Heart right ventricle (tissue), 16 donors: ENCODE data around the gene TMEM242. TPM values are rescaled to one million over a fixed set of nuclear protein-coding genes. Genes with fewer than 3 reads are reported as not detected.

Experiments
- ATAC-seq, 8 donors: fragments of 200-7000 bp; cut with Tn5 transposase; one replicate each; pipeline ENCODE4 v1.9.1; 2020; ENCODE audit warnings: mild to moderate bottlenecking in 8 of 8, moderate library complexity in 8 of 8, moderate number of reproducible peaks in 1 of 8
- DNase-seq, 2 donors: peaks; one replicate each; pipeline ENCODE4 v3.0.0-alpha.2; 2020
- H3K27ac ChIP-seq, 10 donors: fragments of 200-600 bp; sonication (generic) in 2 of 10; one replicate each; pipeline versions ENCODE4 v1.5.0 to v1.8.0; 2020 to 2022; ENCODE audit warnings: mild to moderate bottlenecking in 3 of 10
- H3K27me3 ChIP-seq, 7 donors: fragments of 200-600 bp; one replicate each; pipeline ENCODE4 v1.8.0; 2021 to 2022; ENCODE audit warnings: mild to moderate bottlenecking in 2 of 7
- H3K36me3 ChIP-seq, 9 donors: fragments of 200-600 bp; sonication (generic) in 1 of 9; one replicate each; pipeline versions ENCODE4 v1.5.0 to v1.8.0; 2020 to 2022; ENCODE audit warnings: mild to moderate bottlenecking in 2 of 9
- H3K4me1 ChIP-seq, 9 donors: fragments of 200-600 bp; sonication (generic) in 1 of 9; one replicate each; pipeline versions ENCODE4 v1.5.0 to v1.8.0; 2020 to 2022; ENCODE audit warnings: mild to moderate bottlenecking in 4 of 9
- H3K4me3 ChIP-seq, 10 donors: fragments of 200-600 bp; sonication (generic) in 2 of 10; one replicate each; pipeline versions ENCODE4 v1.5.0 to v1.8.0; 2020 to 2022; ENCODE audit warnings: mild to moderate bottlenecking in 7 of 10, moderate library complexity in 2 of 10
- H3K9me3 ChIP-seq, 11 donors: fragments of 200-600 bp in 10 of 11; sonication (generic) in 2 of 11; one replicate each; pipeline versions ENCODE4 v1.5.0 to v1.8.0; 2013 to 2022; ENCODE audit warnings: mild to moderate bottlenecking in 2 of 11, control low read depth in 1 of 11, moderate library complexity in 1 of 11
- WGBS, 2 donors: extraction: QIAGEN DNeasy Blood & Tissue Kit; methylation state at CpG; one replicate each; pipeline ENCODE4 v1.1.7; 2013; ENCODE audit warnings: inconsistent platforms in 1 of 2; 5-methylcytosine and 5-hydroxymethylcytosine counted together
- intact Hi-C, 10 donors: fragments of 100-400 bp; cut with DNase I; formaldehyde crosslinking; loops; one replicate each; pipeline versions ENCODE4 v1.11.1 to v1.14.2; 2022
- polyA plus RNA-seq, 2 donors: library from polyadenylated mRNA; stranded (reverse); fragments of 200-250 nt; gene quantifications; one replicate each; pipeline ENCODE4 v1.2.3, GENCODE V29; 2013
- total RNA-seq, 10 donors: library from RNA; stranded (reverse); fragmentation: NEBNext Ultra II Directional in 3 of 10; extraction: Animal tissue kit (Norgen Biotek cat#: 25700) in 3 of 10; gene quantifications; one replicate each; pipeline versions ENCODE4 v1.2.1 to v1.2.4, GENCODE V29; 2021 to 2023
- TF ChIP-seq, protein P1 (sequence below), 9 donors: fragments of 200-600 bp; sonication (generic) in 2 of 9; IDR thresholded peaks; one replicate each; pipeline versions ENCODE4 v1.5.0 to v1.8.0; 2021 to 2022; ENCODE audit warnings: antibody characterized with exemption in 9 of 9, mild to moderate bottlenecking in 5 of 9, moderate library complexity in 1 of 9
- donor health status: Arrhythmogenic right ventricular cardiomyopathy.
- donor health status: ischemic (EF 13 %, LVEDD 7.1; RV severe dilation, severe dysfunction).
- donor health status: healthy with polysubstance abuse.
- donor health status: DM: no; HTN: yes; CAD: no.
- donor health status: DM: no; HTN: no; CAD: no.
- donor health status: ischemic (EF 25% LVEDD 6.9; RV normal size, moderate dysfunction).
- donor health status: ischemic (EF 25% LVEDD 5.7; RV mildly dilated, moderate dysfunction).
- donor health status: healthy.
- donor health status: DM: yes; HTN: yes; CAD: no.
- donor health status: Ischemic cardiomyopathy.
- donor health status: ischemic (EF 35%, LVEDD 5.7; RV mildly dilated, moderate dysfunction).
- donor health status: nonischemic (EF 11% LVEDD 7.7; RV severe dilation, severe dysfunction).
- donor health status: DM: yes; HTN: yes; CAD: no.
- donor health status: PGD.
- donor health status: ischemic (EF 29% LVEDD 5.4; RV normal size, mild dysfunction).
- donor health status: nonischemic (EF 23%, LVEDD 6.1; RV moderate dilation, normal function).

TMEM242 gene
- total and polyA plus RNA-seq, 12 donors: 8.9 to 18.7 (median 16.2) TPM

GRCh38 chr6:157304899-157305663 is 18.2 kb downstream of the TMEM242 start:
- DNase-seq (no peak), ATAC-seq (peak; percentile 59 to 81 (median 71))
- H3K27ac ChIP-seq: peak overlapping the region in 9 of 10 donors; percentile 32 to 77 (median 63)
- no peaks in the 10 kb centered on the region for H3K36me3 ChIP-seq
- H3K27me3 ChIP-seq: no peaks in the 10 kb centered on the region
- TF ChIP-seq, protein P1, sequence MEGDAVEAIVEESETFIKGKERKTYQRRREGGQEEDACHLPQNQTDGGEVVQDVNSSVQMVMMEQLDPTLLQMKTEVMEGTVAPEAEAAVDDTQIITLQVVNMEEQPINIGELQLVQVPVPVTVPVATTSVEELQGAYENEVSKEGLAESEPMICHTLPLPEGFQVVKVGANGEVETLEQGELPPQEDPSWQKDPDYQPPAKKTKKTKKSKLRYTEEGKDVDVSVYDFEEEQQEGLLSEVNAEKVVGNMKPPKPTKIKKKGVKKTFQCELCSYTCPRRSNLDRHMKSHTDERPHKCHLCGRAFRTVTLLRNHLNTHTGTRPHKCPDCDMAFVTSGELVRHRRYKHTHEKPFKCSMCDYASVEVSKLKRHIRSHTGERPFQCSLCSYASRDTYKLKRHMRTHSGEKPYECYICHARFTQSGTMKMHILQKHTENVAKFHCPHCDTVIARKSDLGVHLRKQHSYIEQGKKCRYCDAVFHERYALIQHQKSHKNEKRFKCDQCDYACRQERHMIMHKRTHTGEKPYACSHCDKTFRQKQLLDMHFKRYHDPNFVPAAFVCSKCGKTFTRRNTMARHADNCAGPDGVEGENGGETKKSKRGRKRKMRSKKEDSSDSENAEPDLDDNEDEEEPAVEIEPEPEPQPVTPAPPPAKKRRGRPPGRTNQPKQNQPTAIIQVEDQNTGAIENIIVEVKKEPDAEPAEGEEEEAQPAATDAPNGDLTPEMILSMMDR (IDR thresholded peaks at IDR 0.05): no peak
- H3K9me3 ChIP-seq: no peaks in the 10 kb centered on the region
- WGBS, 2 donors: 40 to 50% methylated on average over 12 of the region's 12 CpGs
- intact Hi-C loops: no loop called here
- peaks cover 0 to 75% (median 44%) of the 10 kb centered on the region in 9 donors for H3K4me1 ChIP-seq
- peak overlapping the region in 7 of 10 donors; percentile 3 to 38 (median 18) for H3K4me3 ChIP-seq

DNA sequence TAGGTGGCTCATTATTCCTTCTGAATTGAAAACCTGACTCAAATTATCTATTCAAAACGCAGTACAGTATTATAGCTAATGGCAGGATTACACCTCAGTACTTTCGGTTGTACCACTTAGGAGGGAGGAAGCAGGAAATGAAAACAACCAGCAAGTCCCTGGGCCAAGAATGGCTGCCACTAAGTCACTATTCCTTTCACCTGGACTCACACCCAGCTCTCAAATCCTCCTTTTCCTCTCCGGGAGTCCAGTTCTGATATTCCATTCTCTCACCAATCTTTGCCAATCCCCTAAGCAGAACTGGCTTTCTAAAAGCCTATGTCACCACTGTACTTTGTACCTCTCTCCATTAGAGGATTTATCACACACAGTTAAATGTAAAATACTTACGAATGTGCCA is 20.6 kb downstream of the TMEM242 start:
- Histone ChIP-seq H3K27me3 (no peaks in the 10 kb centered on the region), H3K4me1 (peaks cover 0 to 66% (median 41%) of the 10 kb centered on the region in 9 donors), H3K9me3 (no peaks in the 10 kb centered on the region), H3K4me3 (no peak overlapping the region), H3K27ac (peak overlapping the region in 1 of 10 donors; percentile 34), H3K36me3 (peaks cover 0 to 6% (median 0%) of the 10 kb centered on the region in 9 donors)
- 58 to 81% methylated on average over 4 of the region's 4 CpGs for WGBS, 2 donors
- TF ChIP-seq, protein P1 (IDR thresholded peaks at IDR 0.05): no peak
- DNase-seq (no peak), ATAC-seq (no peak)
- intact Hi-C loops: no loop called here

DNA sequence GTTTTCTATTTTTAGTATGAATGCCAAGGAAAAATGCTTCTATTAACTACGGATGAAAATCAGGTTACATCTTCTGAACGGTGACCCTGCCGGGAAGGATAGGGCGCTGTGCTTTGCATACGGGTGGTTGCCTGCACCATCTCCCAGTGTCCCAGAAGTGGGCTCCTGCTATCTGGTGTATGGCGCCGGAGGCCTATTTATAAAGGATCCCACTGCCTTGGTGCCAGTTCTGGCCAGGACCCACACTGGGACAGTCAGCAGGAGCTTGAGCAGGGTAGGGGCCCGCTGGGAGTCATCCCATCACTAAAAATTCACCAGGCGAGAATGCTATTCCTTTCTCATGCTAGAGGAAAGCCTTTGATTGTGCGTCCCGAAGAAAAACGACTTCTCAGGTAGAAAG is 22.9 kb downstream of the TMEM242 start:
- DNase-seq (no peak), ATAC-seq (peak in 5 of 8 donors; percentile 41 to 72 (median 57))
- Histone ChIP-seq H3K36me3 (peaks cover 0 to 6% (median 0%) of the 10 kb centered on the region in 9 donors), H3K4me1 (peaks cover 0 to 59% (median 30%) of the 10 kb centered on the region in 9 donors), H3K27me3 (no peaks in the 10 kb centered on the region), H3K9me3 (no peaks in the 10 kb centered on the region), H3K27ac (no peak overlapping the region), H3K4me3 (no peak overlapping the region)
- 82 to 84% methylated on average over 12 of the region's 12 CpGs for WGBS, 2 donors
- TF ChIP-seq, protein P1 (IDR thresholded peaks at IDR 0.05): no peak
- intact Hi-C loops: no loop called here

DNA sequence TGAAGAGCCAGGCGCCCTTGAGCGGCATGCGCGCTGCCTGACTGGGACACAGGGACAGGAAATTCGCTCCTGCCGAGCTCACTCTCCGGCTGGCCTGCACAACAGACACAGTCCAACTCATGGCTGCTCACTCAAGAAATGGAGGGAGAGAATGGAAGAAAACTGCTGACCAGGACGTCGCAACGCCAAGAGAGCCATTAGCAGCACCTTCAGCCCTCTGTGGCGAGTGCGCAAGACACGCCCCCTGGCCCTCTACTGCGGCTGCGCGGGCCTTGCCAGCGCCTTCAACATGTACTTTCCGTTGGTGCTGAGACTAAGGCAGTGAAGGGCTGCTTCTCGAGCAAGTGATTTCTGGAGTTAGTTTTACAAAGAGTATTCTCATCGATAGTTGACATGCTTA is 23.3 kb downstream of the TMEM242 start:
- no peaks in the 10 kb centered on the region for H3K9me3 ChIP-seq
- H3K27ac ChIP-seq: no peak overlapping the region
- DNase-seq (no peak), ATAC-seq (peak in 2 of 8 donors; percentile 16 to 55)
- TF ChIP-seq, protein P1 (IDR thresholded peaks at IDR 0.05): no peak
- peaks cover 0 to 55% (median 26%) of the 10 kb centered on the region in 9 donors for H3K4me1 ChIP-seq
- intact Hi-C loops: no loop called here
- H3K27me3 ChIP-seq: no peaks in the 10 kb centered on the region
- H3K4me3 ChIP-seq: no peak overlapping the region
- 97 to 98% methylated on average over 20 of the region's 20 CpGs for WGBS, 2 donors
- H3K36me3 ChIP-seq: peaks cover 0 to 6% (median 0%) of the 10 kb centered on the region in 9 donors
